Stomach (tissue), 4 donors: ENCODE results near the gene IQSEC3.

Experiments used
- POLR2A ChIP-seq, 4 donors: fragments of 450-650 bp; IDR thresholded peaks; one replicate each; pipeline ENCODE4 v1.6.1; 2016; ENCODE audit warnings: antibody characterized with exemption in 4 of 4, control low read depth in 2 of 4, mild to moderate bottlenecking in 1 of 4, moderate library complexity in 1 of 4
- POLR2AphosphoS5 ChIP-seq, 3 donors: sonication (generic); formaldehyde crosslinking; IDR thresholded peaks; one replicate each; pipeline ENCODE4 v1.6.1; 2016; ENCODE audit warnings: antibody characterized with exemption in 3 of 3
- TF ChIP-seq, protein P1 (sequence below), 7 experiments: fragments of 450-650 bp in 4 of 7; fragments of 200-600 bp in 3 of 7; sonication (generic) in 3 of 7; IDR thresholded peaks; one replicate each; pipeline ENCODE4 v1.5.1; 2016 to 2019; ENCODE audit warnings: antibody characterized with exemption in 7 of 7, control low read depth in 2 of 7, mild to moderate bottlenecking in 1 of 7

DNA sequence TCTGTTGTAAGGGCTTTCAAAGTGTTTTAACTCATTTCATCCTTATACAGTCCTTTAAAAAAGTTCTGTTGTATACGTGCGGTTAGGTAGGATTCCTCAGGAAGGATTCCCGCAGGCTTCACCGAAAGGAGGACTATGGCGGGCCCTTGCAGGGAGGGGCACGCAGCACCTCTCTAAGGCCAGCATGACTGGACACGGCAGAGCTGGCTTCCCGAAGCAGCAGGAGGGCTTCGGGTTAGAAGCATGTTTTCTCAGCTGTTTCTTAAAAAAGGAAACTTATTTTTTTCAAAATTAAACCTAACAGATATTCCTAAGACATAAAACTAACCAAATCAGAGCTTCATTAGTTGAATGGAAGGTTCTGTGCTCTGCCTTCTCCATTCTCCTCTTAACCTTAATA is 21.3 kb downstream of the IQSEC3 start:
- TF ChIP-seq POLR2AphosphoS5 (IDR thresholded peaks at IDR 0.05) (no peak), POLR2A (IDR thresholded peaks at IDR 0.05) (no peak)
- TF ChIP-seq, protein P1, sequence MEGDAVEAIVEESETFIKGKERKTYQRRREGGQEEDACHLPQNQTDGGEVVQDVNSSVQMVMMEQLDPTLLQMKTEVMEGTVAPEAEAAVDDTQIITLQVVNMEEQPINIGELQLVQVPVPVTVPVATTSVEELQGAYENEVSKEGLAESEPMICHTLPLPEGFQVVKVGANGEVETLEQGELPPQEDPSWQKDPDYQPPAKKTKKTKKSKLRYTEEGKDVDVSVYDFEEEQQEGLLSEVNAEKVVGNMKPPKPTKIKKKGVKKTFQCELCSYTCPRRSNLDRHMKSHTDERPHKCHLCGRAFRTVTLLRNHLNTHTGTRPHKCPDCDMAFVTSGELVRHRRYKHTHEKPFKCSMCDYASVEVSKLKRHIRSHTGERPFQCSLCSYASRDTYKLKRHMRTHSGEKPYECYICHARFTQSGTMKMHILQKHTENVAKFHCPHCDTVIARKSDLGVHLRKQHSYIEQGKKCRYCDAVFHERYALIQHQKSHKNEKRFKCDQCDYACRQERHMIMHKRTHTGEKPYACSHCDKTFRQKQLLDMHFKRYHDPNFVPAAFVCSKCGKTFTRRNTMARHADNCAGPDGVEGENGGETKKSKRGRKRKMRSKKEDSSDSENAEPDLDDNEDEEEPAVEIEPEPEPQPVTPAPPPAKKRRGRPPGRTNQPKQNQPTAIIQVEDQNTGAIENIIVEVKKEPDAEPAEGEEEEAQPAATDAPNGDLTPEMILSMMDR (IDR thresholded peaks at IDR 0.05): no peak
